ENCODE results near the gene HECTD1.

DNA sequence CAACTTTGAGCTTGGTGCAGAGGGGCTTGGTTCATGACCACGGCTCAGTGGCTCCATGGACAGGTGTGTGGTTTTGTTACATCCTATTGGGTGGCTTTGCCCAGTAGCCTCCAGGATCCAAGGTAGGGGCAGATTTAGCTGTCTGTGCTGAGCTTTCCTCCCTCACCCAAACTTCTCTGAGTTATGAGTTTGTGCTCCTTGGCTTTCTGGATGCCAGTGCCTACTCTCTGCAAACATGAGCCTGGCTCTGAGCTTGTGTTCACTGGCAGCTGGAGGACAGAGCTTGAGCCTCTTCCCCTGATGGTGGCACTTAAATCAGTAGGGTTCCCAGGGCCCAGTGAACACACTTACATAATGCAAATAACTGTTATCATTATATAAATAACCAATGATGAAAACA lies 45.3 kb upstream of the HECTD1 start:
- TF ChIP-seq EZH2 (IDR thresholded peaks at IDR 0.05) (no peak), EZH2phosphoT487 (IDR thresholded peaks at IDR 0.05) (no peak)

Data from neural progenitor cell (in vitro differentiated cells).